ENCODE results near the gene KIF7. TPM values are rescaled to one million over a fixed set of nuclear protein-coding genes. Genes with fewer than 3 reads are reported as not detected.
A peak's percentile ranks its signal among the peaks of the same experiment; 100 is the strongest.

KIF7 gene
- total RNA-seq, 3 donors from 2014 or later (not counting 1 experiment from before 2014, with no cell fraction given) = 0.93 to 3.6 (median 1.6) TPM

- 90% methylated on average over 22 of the region's 22 CpGs for WGBS (ENCODE audit: insufficient coverage)
- Histone ChIP-seq H3K4me1 (ENCODE audit: control insufficient read depth, insufficient read depth, low read length) (peaks cover 9% of the 10 kb centered on the region), H3K4me3 (ENCODE audit: low read length) (no peak overlapping the region), H3K27me3 (ENCODE audit: control insufficient read depth, insufficient read depth, low read length) (no peaks in the 10 kb centered on the region), H3K27ac (ENCODE audit: low read length) (no peak overlapping the region), H3K9me3 (ENCODE audit: control insufficient read depth, insufficient read depth, low read length) (no peaks in the 10 kb centered on the region), H3K36me3 (ENCODE audit: control insufficient read depth, insufficient read depth, low read length) (no peaks in the 10 kb centered on the region)
- Mint-ChIP-seq H3K4me3 (no peak overlapping the region), H3K27ac (no peak overlapping the region), H3K4me1 (peaks cover 0 to 5% of the 10 kb centered on the region in 2 donors), H3K9me3 (no peaks in the 10 kb centered on the region), H3K36me3 (no peaks in the 10 kb centered on the region), H3K27me3 (ENCODE audit: low read depth in 2 of 2) (peaks cover 0 to 3% of the 10 kb centered on the region in 2 donors)
- TF ChIP-seq CTCF (IDR thresholded peaks at IDR 0.05) = no peak
- intact Hi-C loops (cut with micrococcal nuclease) = no loop called here
- peak in 1 of 3 donors; percentile 12 for ATAC-seq
- DNase-seq = no peak
Measured at GRCh38 chr15:89646416-89647141, 8.7 kb downstream of the KIF7 start.

DNA sequence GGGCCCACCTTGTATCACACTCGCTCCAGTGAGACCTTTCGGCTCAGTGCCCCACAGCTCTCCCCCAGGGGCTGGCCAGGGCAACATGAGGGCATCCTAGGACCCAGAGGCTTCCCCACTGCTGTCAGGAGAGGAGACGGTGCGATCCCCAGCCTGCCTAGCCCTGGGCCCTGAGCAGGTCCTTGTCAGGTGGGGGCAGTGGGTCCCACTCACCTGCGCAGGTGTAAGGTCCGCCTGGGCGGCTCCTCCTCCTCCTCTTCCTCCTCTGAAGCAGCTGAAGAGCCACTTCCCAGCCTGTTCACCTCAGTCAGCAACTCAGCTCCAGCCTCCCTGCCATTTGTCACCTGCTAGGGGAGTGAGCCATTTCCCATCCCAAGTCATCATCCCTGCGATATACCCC, 9.6 kb downstream of the KIF7 start:
- Histone ChIP-seq H3K4me1 (ENCODE audit: control insufficient read depth, insufficient read depth, low read length) (peaks cover 9% of the 10 kb centered on the region), H3K36me3 (ENCODE audit: control insufficient read depth, insufficient read depth, low read length) (no peaks in the 10 kb centered on the region), H3K27ac (ENCODE audit: low read length) (no peak overlapping the region), H3K27me3 (ENCODE audit: control insufficient read depth, insufficient read depth, low read length) (no peaks in the 10 kb centered on the region), H3K4me3 (ENCODE audit: low read length) (no peak overlapping the region), H3K9me3 (ENCODE audit: control insufficient read depth, insufficient read depth, low read length) (no peaks in the 10 kb centered on the region)
- Mint-ChIP-seq H3K36me3 (no peaks in the 10 kb centered on the region), H3K27ac (no peak overlapping the region), H3K9me3 (no peaks in the 10 kb centered on the region), H3K4me3 (no peak overlapping the region), H3K4me1 (peaks cover 5% of the 10 kb centered on the region in 2 donors), H3K27me3 (ENCODE audit: low read depth in 2 of 2) (peaks cover 0 to 3% of the 10 kb centered on the region in 2 donors)
- TF ChIP-seq CTCF (IDR thresholded peaks at IDR 0.05) = no peak
- DNase-seq (no peak), ATAC-seq (no peak)
- WGBS (ENCODE audit: insufficient coverage) = 90% methylated on average over 8 of the region's 8 CpGs
- intact Hi-C loops (cut with micrococcal nuclease) = no loop called here

DNA sequence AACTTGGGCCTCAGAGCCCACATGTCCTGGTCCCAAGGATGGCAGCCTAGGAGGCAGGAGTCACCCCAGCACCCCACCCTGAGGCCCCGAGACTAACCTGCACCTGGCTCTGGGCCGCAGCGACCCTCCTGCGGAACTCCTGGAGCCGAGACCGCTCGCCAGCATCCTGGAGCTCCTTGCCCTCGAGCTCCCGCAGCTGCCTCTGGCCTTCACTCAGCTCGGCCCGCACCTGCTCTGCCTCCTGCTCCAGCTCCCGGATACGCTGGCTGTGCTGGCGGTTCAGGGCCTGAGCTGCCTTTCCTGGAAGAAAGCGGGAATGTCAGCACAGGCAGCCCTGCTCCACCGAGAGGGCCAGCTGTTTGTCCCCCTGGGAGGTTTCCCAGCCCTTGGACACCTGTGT, 13.2 kb downstream of the KIF7 start:
- no peaks in the 10 kb centered on the region for H3K36me3 ChIP-seq (ENCODE audit: control insufficient read depth, insufficient read depth, low read length)
- H3K4me1 ChIP-seq (ENCODE audit: control insufficient read depth, insufficient read depth, low read length) = peaks cover 7% of the 10 kb centered on the region
- H3K4me3 Mint-ChIP-seq = no peak overlapping the region
- H3K36me3 Mint-ChIP-seq = no peaks in the 10 kb centered on the region
- no peaks in the 10 kb centered on the region for H3K9me3 ChIP-seq (ENCODE audit: control insufficient read depth, insufficient read depth, low read length)
- ATAC-seq (no peak), DNase-seq (no peak)
- H3K9me3 Mint-ChIP-seq = no peaks in the 10 kb centered on the region
- H3K4me3 ChIP-seq (ENCODE audit: low read length) = no peak overlapping the region
- no peak for TF ChIP-seq CTCF (IDR thresholded peaks at IDR 0.05)
- intact Hi-C loops (cut with micrococcal nuclease) = no loop called here
- 97% methylated on average over 16 of the region's 16 CpGs for WGBS (ENCODE audit: insufficient coverage)
- H3K27me3 Mint-ChIP-seq (ENCODE audit: low read depth in 2 of 2) = peaks cover 0 to 1% of the 10 kb centered on the region in 2 donors
- H3K27ac Mint-ChIP-seq = no peak overlapping the region
- peaks cover 1 to 5% of the 10 kb centered on the region in 2 donors for H3K4me1 Mint-ChIP-seq
- H3K27me3 ChIP-seq (ENCODE audit: control insufficient read depth, insufficient read depth, low read length) = no peaks in the 10 kb centered on the region
- H3K27ac ChIP-seq (ENCODE audit: low read length) = no peak overlapping the region

- Mint-ChIP-seq H3K4me3 (no peak overlapping the region), H3K36me3 (no peaks in the 10 kb centered on the region), H3K4me1 (peaks cover 0 to 5% of the 10 kb centered on the region in 2 donors), H3K27me3 (ENCODE audit: low read depth in 2 of 2) (no peaks in the 10 kb centered on the region), H3K27ac (no peak overlapping the region), H3K9me3 (no peaks in the 10 kb centered on the region)
- DNase-seq = no peak
- Histone ChIP-seq H3K27ac (ENCODE audit: low read length) (no peak overlapping the region), H3K36me3 (ENCODE audit: control insufficient read depth, insufficient read depth, low read length) (no peaks in the 10 kb centered on the region), H3K27me3 (ENCODE audit: control insufficient read depth, insufficient read depth, low read length) (no peaks in the 10 kb centered on the region), H3K9me3 (ENCODE audit: control insufficient read depth, insufficient read depth, low read length) (no peaks in the 10 kb centered on the region), H3K4me1 (ENCODE audit: control insufficient read depth, insufficient read depth, low read length) (peaks cover 4% of the 10 kb centered on the region), H3K4me3 (ENCODE audit: low read length) (no peak overlapping the region)
- intact Hi-C loops (cut with micrococcal nuclease) = no loop called here
- TF ChIP-seq CTCF (IDR thresholded peaks at IDR 0.05) = no peak
- 61% methylated on average over 5 of the region's 5 CpGs for WGBS (ENCODE audit: insufficient coverage)
- ATAC-seq = peak in 1 of 3 donors; percentile 43
Measured at GRCh38 chr15:89641053-89641452, 14.2 kb downstream of the KIF7 start.

Measured in natural killer cell (primary cell).